Natural killer cell (primary cell): ENCODE results near the gene LRRC39. TPM values are rescaled to one million over a fixed set of nuclear protein-coding genes. Genes with fewer than 3 reads are reported as not detected.

Experiments used
- total RNA-seq, 4 donors: library from RNA; stranded (reverse); fragments of 120-200 nt in 1 of 4; gene quantifications; one replicate each; pipeline versions ENCODE4 v1.2.3 to v1.2.4, GENCODE V29; 2013 to 2022

Gene LRRC39
- total RNA-seq, 3 donors from 2014 or later (not counting 1 experiment from before 2014, with no cell fraction given), result 1.7 to 3.2 (median 3.1) TPM

Other genes with a start within 250 kb of the LRRC39 start
- 10 to 100 TPM; 40.2 to 49.8 (median 43.1) TPM for gene SLC35A3, start 208.3 kb downstream of the LRRC39 start, total RNA-seq
- gene SASS6, start 45.3 kb downstream of the LRRC39 start, total RNA-seq, result 1 to 10 TPM; 5.3 to 6.2 (median 5.6) TPM
- 10 to 100 TPM; 12.7 to 22.3 (median 13.4) TPM for gene TRMT13, start 45.1 kb downstream of the LRRC39 start, total RNA-seq
- gene DBT, start 71.6 kb upstream of the LRRC39 start, total RNA-seq, result 10 to 100 TPM in 2 of 3 donors, 1 to 10 TPM in 1; 9.9 to 11.5 (median 10.2) TPM
- 10 to 100 TPM; 49.3 to 60.8 (median 52.3) TPM for gene RTCA, start 88.0 kb upstream of the LRRC39 start, total RNA-seq
- gene CDC14A, start 174.2 kb upstream of the LRRC39 start, total RNA-seq, result 10 to 100 TPM; 59.6 to 63.8 (median 60.1) TPM